Upper lobe of left lung (tissue), 6 donors: Measurements from ENCODE around the gene RECQL5. TPM values are rescaled to one million over a fixed set of nuclear protein-coding genes. Genes with fewer than 3 reads are reported as not detected.

Source experiments
- ATAC-seq, 2 donors: fragments of 200-7000 bp; cut with Tn5 transposase; one replicate each; pipeline ENCODE4 v1.9.1; 2022; ENCODE audit warnings: mild to moderate bottlenecking in 2 of 2, moderate library complexity in 2 of 2; ENCODE audit not compliant: low FRiP score in 2 of 2
- DNase-seq, 2 donors: peaks; one replicate each; pipeline ENCODE4 v3.0.0-alpha.2; 2019 to 2020
- H3K27ac ChIP-seq, 4 donors: fragments of 200-600 bp; sonication (generic); one replicate each; pipeline ENCODE4 v1.5.1; 2016 to 2019
- H3K27me3 ChIP-seq, 4 donors: fragments of 200-600 bp; sonication (generic); one replicate each; pipeline ENCODE4 v1.5.1; 2017 to 2019
- H3K36me3 ChIP-seq, 4 donors: fragments of 200-600 bp; sonication (generic); one replicate each; pipeline ENCODE4 v1.5.1; 2016 to 2019
- H3K4me1 ChIP-seq, 4 donors: fragments of 200-600 bp; sonication (generic); one replicate each; pipeline ENCODE4 v1.5.1; 2018 to 2019
- H3K4me3 ChIP-seq, 4 donors: fragments of 200-600 bp; sonication (generic); one replicate each; pipeline ENCODE4 v1.5.1; 2017 to 2019; ENCODE audit warnings: mild to moderate bottlenecking in 2 of 4, moderate library complexity in 1 of 4
- H3K9me3 ChIP-seq, 4 donors: fragments of 200-600 bp; sonication (generic); one replicate each; pipeline ENCODE4 v1.5.1; 2018 to 2019
- EP300 ChIP-seq, 4 donors: sonication (generic); formaldehyde crosslinking; IDR thresholded peaks; one replicate each; pipeline ENCODE4 v1.5.1; 2017; ENCODE audit warnings: antibody characterized with exemption in 4 of 4, control low read depth in 2 of 4
- POLR2A ChIP-seq, 4 donors: fragments of 450-650 bp; IDR thresholded peaks; one replicate each; pipeline ENCODE4 v1.5.1; 2016 to 2017; ENCODE audit warnings: antibody characterized with exemption in 4 of 4, mild to moderate bottlenecking in 2 of 4
- POLR2AphosphoS5 ChIP-seq, 2 donors: sonication (generic); formaldehyde crosslinking; IDR thresholded peaks; one replicate each; pipeline ENCODE4 v1.5.1; 2017; ENCODE audit warnings: antibody characterized with exemption in 2 of 2
- WGBS, 2 donors: methylation state at CpG; one replicate each; pipeline ENCODE4 v1.1.5; 2017 to 2018; 5-methylcytosine and 5-hydroxymethylcytosine counted together
- total RNA-seq, 6 donors: library from RNA; depleted of rRNA in 4 of 6; stranded (reverse); fragments of >200 nt in 4 of 6; gene quantifications; one replicate each; pipeline versions ENCODE4 v1.1.0 to v1.2.1, GENCODE V29; 2016 to 2021
- TF ChIP-seq, protein P1 (sequence below), 6 experiments: fragments of 450-650 bp in 4 of 6; fragments of 200-600 bp in 2 of 6; sonication (generic) in 2 of 6; IDR thresholded peaks; one replicate each; pipeline ENCODE4 v1.5.1; 2016 to 2019; ENCODE audit warnings: antibody characterized with exemption in 6 of 6
- donor health status: DM: no; HTN: no; CAD: no; lungs with moderate emphysema.
- donor health status: DM: no; HTN: yes; CAD: no; lungs with severe emphysema.

RECQL5 gene
- total RNA-seq, 6 donors from 2014 or later: 11.4 to 97.4 (median 41.4) TPM

DNA sequence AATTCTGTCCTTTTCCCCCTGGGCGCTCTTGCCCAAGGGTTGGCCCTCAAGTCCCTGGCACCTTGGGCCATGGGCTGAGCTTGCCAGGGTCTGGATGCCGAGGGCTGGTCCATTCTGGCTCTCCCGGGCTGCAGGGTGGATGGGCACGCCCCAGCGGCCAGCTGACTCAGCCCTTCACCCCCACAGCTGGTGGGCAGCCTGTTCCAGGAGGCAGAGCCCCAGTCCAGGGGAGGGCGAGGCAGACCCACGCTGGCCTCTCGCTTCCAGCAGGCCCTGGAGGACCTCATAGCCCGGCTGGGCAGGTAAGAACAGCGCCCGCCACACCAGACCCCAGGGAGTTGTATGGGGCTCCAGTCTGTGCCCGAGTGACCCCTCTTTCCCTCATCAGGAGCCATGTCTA, 64.3 kb downstream of the RECQL5 start:
- 90 to 100% methylated on average over 2 to 12 of the region's 12 CpGs for WGBS, 2 donors
- H3K9me3 ChIP-seq: no peaks in the 10 kb centered on the region
- DNase-seq (peak in 1 of 2 donors; percentile 69), ATAC-seq (peak in 1 of 2 donors; percentile 9)
- no peaks in the 10 kb centered on the region for H3K27me3 ChIP-seq
- peaks cover 0 to 11% (median 0%) of the 10 kb centered on the region in 4 donors for H3K36me3 ChIP-seq
- no peak for TF ChIP-seq POLR2AphosphoS5 (IDR thresholded peaks at IDR 0.05)
- TF ChIP-seq, protein P1, sequence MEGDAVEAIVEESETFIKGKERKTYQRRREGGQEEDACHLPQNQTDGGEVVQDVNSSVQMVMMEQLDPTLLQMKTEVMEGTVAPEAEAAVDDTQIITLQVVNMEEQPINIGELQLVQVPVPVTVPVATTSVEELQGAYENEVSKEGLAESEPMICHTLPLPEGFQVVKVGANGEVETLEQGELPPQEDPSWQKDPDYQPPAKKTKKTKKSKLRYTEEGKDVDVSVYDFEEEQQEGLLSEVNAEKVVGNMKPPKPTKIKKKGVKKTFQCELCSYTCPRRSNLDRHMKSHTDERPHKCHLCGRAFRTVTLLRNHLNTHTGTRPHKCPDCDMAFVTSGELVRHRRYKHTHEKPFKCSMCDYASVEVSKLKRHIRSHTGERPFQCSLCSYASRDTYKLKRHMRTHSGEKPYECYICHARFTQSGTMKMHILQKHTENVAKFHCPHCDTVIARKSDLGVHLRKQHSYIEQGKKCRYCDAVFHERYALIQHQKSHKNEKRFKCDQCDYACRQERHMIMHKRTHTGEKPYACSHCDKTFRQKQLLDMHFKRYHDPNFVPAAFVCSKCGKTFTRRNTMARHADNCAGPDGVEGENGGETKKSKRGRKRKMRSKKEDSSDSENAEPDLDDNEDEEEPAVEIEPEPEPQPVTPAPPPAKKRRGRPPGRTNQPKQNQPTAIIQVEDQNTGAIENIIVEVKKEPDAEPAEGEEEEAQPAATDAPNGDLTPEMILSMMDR (IDR thresholded peaks at IDR 0.05): no peak
- TF ChIP-seq EP300 (IDR thresholded peaks at IDR 0.05): no peak
- TF ChIP-seq POLR2A (IDR thresholded peaks at IDR 0.05): no peak
- no peak overlapping the region for H3K4me3 ChIP-seq
- peaks cover 0 to 13% (median 0%) of the 10 kb centered on the region in 4 donors for H3K4me1 ChIP-seq
- no peak overlapping the region for H3K27ac ChIP-seq

- TF ChIP-seq EP300 (IDR thresholded peaks at IDR 0.05) (no peak), POLR2AphosphoS5 (IDR thresholded peaks at IDR 0.05) (no peak), POLR2A (IDR thresholded peaks at IDR 0.05) (no peak)
- TF ChIP-seq, protein P1 (IDR thresholded peaks at IDR 0.05): peak; percentile 60 to 78 (median 66)
- H3K27me3 ChIP-seq: no peaks in the 10 kb centered on the region
- WGBS, 2 donors: 72 to 73% methylated on average over 19 to 28 of the region's 28 CpGs
- peak in 1 of 2 donors; percentile 71 for DNase-seq
- H3K36me3 ChIP-seq: peaks cover 0 to 3% (median 0%) of the 10 kb centered on the region in 4 donors
- no peak overlapping the region for H3K4me3 ChIP-seq
- H3K9me3 ChIP-seq: no peaks in the 10 kb centered on the region
- no peak overlapping the region for H3K27ac ChIP-seq
- ATAC-seq: peak; percentile 75 to 81
- peaks cover 0 to 13% (median 0%) of the 10 kb centered on the region in 4 donors for H3K4me1 ChIP-seq
Measured at GRCh38 chr17:75601057-75601987, 65.6 kb downstream of the RECQL5 start.

DNA sequence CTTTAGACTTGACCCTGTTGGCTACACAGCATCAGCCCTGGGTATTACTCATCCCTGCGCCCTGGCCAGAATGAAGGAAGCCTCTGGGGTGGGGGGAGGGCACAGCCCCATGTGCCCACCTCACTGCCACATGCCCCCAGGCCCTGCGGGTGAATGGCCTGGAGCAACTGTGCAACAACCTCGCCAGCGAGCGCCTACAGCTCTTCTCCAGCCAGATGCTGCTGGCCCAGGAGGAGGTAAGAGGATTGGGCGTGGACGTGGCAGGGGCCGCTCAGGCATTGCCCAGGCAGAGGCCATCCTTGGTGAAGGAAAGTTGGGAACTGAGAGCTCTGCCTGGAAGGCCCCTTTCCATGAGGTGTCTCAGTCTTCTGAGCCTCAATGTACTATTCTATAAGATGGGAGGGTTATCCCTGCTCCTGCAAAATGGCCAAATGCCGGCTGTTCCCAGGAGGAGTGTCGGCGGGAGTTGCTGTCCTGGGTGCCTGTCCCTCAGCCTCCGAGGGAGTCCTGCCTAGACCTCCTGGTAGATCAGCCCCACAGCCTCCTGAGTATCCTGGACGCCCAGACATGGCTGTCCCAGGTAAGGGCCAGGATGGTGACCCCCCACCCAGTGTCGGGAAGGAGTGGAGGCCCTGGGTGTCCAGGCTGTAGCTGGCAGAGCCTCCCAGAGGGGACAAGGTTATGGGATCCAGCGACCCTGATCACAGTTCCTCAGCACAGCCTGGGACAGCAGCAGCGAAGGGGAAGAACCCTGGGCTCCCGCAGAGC, 70.5 kb downstream of the RECQL5 start:
- ATAC-seq: no peak
- TF ChIP-seq POLR2AphosphoS5 (IDR thresholded peaks at IDR 0.05): no peak
- TF ChIP-seq, protein P1 (IDR thresholded peaks at IDR 0.05): no peak
- no peak for TF ChIP-seq POLR2A (IDR thresholded peaks at IDR 0.05)
- no peak for TF ChIP-seq EP300 (IDR thresholded peaks at IDR 0.05)

DNA sequence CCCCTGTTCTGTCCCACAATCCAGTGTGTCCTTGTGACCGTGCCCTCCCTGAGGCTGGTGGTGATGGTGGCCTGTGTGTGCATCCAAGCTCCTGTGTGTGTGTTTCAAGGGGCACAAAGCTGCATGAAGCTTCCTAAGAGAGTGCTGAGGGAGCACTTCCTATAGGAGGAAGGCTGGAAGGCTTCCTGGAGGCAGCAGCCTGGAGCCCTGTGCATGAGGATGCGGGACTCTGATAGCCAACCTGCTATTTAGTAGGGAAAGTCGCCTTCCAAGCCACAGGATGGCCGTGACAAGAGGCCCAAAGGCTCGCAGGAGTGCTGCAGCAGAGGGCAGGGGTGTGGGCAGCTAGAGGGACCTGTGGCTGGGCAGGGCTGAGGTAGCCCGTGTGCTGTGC, 71.0 kb downstream of the RECQL5 start:
- Histone ChIP-seq H3K4me3 (no peak overlapping the region), H3K27ac (no peak overlapping the region), H3K36me3 (peaks cover 0 to 12% (median 4%) of the 10 kb centered on the region in 4 donors), H3K4me1 (no peaks in the 10 kb centered on the region), H3K9me3 (no peaks in the 10 kb centered on the region), H3K27me3 (no peaks in the 10 kb centered on the region)
- 90% methylated on average over 5 to 6 of the region's 6 CpGs for WGBS, 2 donors
- no peak for ATAC-seq
- TF ChIP-seq EP300 (IDR thresholded peaks at IDR 0.05) (no peak), POLR2A (IDR thresholded peaks at IDR 0.05) (no peak), POLR2AphosphoS5 (IDR thresholded peaks at IDR 0.05) (no peak)
- TF ChIP-seq, protein P1 (IDR thresholded peaks at IDR 0.05): no peak
- no peak for DNase-seq

More for the DNA sequence above, 70.5 kb downstream of the RECQL5 start:
- Histone ChIP-seq H3K27ac (no peak overlapping the region), H3K36me3 (peaks cover 0 to 6% (median 3%) of the 10 kb centered on the region in 4 donors), H3K27me3 (no peaks in the 10 kb centered on the region), H3K4me1 (no peaks in the 10 kb centered on the region), H3K9me3 (no peaks in the 10 kb centered on the region), H3K4me3 (no peak overlapping the region)
- DNase-seq: no peak
- WGBS, 2 donors: 91 to 92% methylated on average over 13 to 17 of the region's 17 CpGs
